ENCODE results near the gene MANF. TPM values are rescaled to one million over a fixed set of nuclear protein-coding genes. Genes with fewer than 3 reads are reported as not detected.

Gene MANF
- total RNA-seq, 1 experiment from 2014 or later, result 132 TPM

GRCh38 chr3:51354172-51354571, 30.9 kb upstream of the MANF start:
- no peaks in the 10 kb centered on the region for H3K36me3 ChIP-seq (ENCODE audit: control insufficient read depth in 1 of 2, insufficient read depth in 2 of 2, low read length in 2 of 2)
- H3K27ac ChIP-seq (ENCODE audit: low read depth, low read length), result no peak overlapping the region
- ATAC-seq, result no peak
- no peaks in the 10 kb centered on the region for H3K79me2 ChIP-seq (ENCODE audit: insufficient read depth, low read length)
- no peak overlapping the region for H2AFZ ChIP-seq (ENCODE audit: low read depth, low read length, poor library complexity, severe bottlenecking)
- RAD21 ChIA-PET (ENCODE audit: low non-redundant PET in 1 of 2, low total read pairs in 2 of 2, uncharacterized antibody in 2 of 2, unreplicated experiment in 2 of 2), result no interaction called here
- no peak for TF ChIP-seq SRF (IDR thresholded peaks at IDR 0.05; ENCODE audit: low read depth)
- intact Hi-C loops (cut with micrococcal nuclease), result no loop called here
- H3K9ac ChIP-seq (ENCODE audit: low read length), result no peak overlapping the region
- no TSS peak for BruUV-seq (replicated peaks)
- DNase-seq (ENCODE audit: low read depth, low spot score), result no peak
- H4K20me1 ChIP-seq (ENCODE audit: insufficient read depth), result no peaks in the 10 kb centered on the region
- H3K9me3 ChIP-seq (ENCODE audit: control insufficient read depth in 1 of 2, insufficient read depth in 1 of 2, low read depth in 1 of 2, low read length in 2 of 2), result no peaks in the 10 kb centered on the region
- CTCF ChIA-PET, result interaction anchor here (1.3 kb wide), 1 partner anchor 10 kb away, joined by 3 read pairs; no protein-coding TSS in a partner anchor
- no peak overlapping the region for H3K4me2 ChIP-seq (ENCODE audit: low read length)
- H3K4me1 ChIP-seq (ENCODE audit: control insufficient read depth in 1 of 2, insufficient read depth in 2 of 2, low read length in 2 of 2), result peaks cover 0 to 4% of the 10 kb centered on the region in 2 experiments; a peak in 1 of 4 replicates
- no peaks in the 10 kb centered on the region for H3K9me2 ChIP-seq (ENCODE audit: insufficient read depth)
- no peak overlapping the region for H3K4me3 ChIP-seq (replicated peaks in 1 of 2; ENCODE audit: low read depth in 1 of 2, low read length in 2 of 2)
- H3K27me3 ChIP-seq (ENCODE audit: insufficient read depth, low read length), result no peaks in the 10 kb centered on the region
- POLR2A ChIA-PET, result no interaction called here

DNA sequence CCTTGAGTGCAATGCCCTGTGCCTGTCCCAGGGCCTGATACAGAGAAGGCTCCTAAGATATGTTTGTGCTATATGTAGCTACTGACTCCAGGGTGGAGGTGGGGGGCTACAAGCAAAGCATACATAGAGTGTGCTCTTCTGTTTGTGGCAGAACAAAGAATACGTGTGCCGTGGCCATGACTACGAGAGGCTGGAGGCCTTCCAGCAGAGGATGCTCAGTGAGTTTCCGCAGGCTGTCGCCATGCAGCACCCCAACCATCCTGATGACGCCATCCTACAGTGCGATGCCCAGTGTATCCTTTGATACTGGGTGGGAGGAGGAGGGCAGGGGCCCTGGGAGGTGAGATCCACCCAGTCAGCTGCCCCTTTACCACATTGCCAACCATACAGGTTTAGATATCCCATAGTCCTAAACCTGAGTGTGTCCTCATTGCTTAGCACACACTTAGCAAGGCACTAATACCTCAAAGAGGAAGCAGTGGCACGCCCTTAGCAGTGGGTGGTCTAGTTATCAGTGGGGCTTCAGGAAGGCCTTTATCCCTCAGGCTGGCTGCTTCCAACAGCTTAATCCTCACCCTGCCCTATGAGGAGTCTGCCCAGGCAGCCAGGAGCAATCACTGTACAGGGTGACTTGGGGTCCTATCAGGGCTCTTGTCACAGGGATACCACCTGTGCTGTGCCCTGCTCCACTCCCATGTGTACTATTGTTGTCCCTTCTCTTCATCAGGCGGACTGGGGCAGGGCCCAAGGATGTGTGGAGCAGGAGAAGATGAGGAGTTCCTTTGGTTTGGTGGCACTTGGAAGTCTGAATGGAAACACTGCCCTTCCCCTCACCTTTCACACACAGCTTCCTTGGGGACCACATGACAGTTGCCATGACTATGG, 30.1 kb upstream of the MANF start:
- CTCF ChIA-PET, result interaction anchor here (1.3 kb wide), 1 partner anchor 10 kb away, joined by 3 read pairs; no protein-coding TSS in a partner anchor
- DNase-seq (ENCODE audit: low read depth, low spot score), result no peak
- Histone ChIP-seq H3K9ac (ENCODE audit: low read length) (no peak overlapping the region), H3K27me3 (ENCODE audit: insufficient read depth, low read length) (no peaks in the 10 kb centered on the region), H3K36me3 (ENCODE audit: control insufficient read depth in 1 of 2, insufficient read depth in 2 of 2, low read length in 2 of 2) (no peaks in the 10 kb centered on the region), H3K4me3 (replicated peaks in 1 of 2; ENCODE audit: low read depth in 1 of 2, low read length in 2 of 2) (no peak overlapping the region), H3K9me2 (ENCODE audit: insufficient read depth) (no peaks in the 10 kb centered on the region), H3K27ac (ENCODE audit: low read depth, low read length) (no peak overlapping the region), H3K4me2 (ENCODE audit: low read length) (no peak overlapping the region), H3K79me2 (ENCODE audit: insufficient read depth, low read length) (no peaks in the 10 kb centered on the region), H3K4me1 (ENCODE audit: control insufficient read depth in 1 of 2, insufficient read depth in 2 of 2, low read length in 2 of 2) (peaks cover 0 to 4% of the 10 kb centered on the region in 2 experiments; a peak in 1 of 4 replicates), H4K20me1 (ENCODE audit: insufficient read depth) (no peaks in the 10 kb centered on the region), H2AFZ (ENCODE audit: low read depth, low read length, poor library complexity, severe bottlenecking) (no peak overlapping the region), H3K9me3 (ENCODE audit: control insufficient read depth in 1 of 2, insufficient read depth in 1 of 2, low read depth in 1 of 2, low read length in 2 of 2) (no peaks in the 10 kb centered on the region)
- no peak for ATAC-seq
- TF ChIP-seq YY1 (IDR thresholded peaks at IDR 0.05; ENCODE audit: extremely low read depth, insufficient replicate concordance, low read depth, low read length), result no peak
- BruUV-seq (replicated peaks), result no TSS peak
- RAD21 ChIA-PET (ENCODE audit: low non-redundant PET in 1 of 2, low total read pairs in 2 of 2, uncharacterized antibody in 2 of 2, unreplicated experiment in 2 of 2), result no interaction called here
- POLR2A ChIA-PET, result no interaction called here
- intact Hi-C loops (cut with micrococcal nuclease), result no loop called here
